Lung microvascular endothelial cell (primary cell): ENCODE measurements around the gene DBI. TPM values are rescaled to one million over a fixed set of nuclear protein-coding genes. Genes with fewer than 3 reads are reported as not detected.

Experiments
- DNase-seq, 2 donors: peaks; one replicate each; pipeline versions ENCODE4 v3.0.0 to v3.0.0-alpha.2; 2010; ENCODE audit warnings: low read depth in 2 of 2
- total RNA-seq: library from RNA; depleted of rRNA; stranded (reverse); fragments of >200 nt; gene quantifications from 2 replicates; pipeline ENCODE4 v1.2.1, GENCODE V29; 2014

Gene DBI
- 84.5 and 102 TPM in 2 replicates for total RNA-seq

- DNase-seq: peak; percentile 95 to 96
Measured at GRCh38 chr2:119366649-119367471, at the start of gene DBI, which contains the start of gene C2orf76. DBI (plus strand) TSS chr2:119366977; CDS start chr2:119367052, 75 bp downstream. C2orf76 (minus strand) TSS chr2:119366834; CDS start chr2:119339959, 26,875 bp downstream.

GRCh38 chr2:119317554-119317953, 49.2 kb upstream of the DBI start:
- DNase-seq: no peak

GRCh38 chr2:119319593-119319992, 47.2 kb upstream of the DBI start:
- DNase-seq: no peak

GRCh38 chr2:119323459-119323858, 43.3 kb upstream of the DBI start:
- no peak for DNase-seq

- no peak for DNase-seq
Measured at GRCh38 chr2:119324685-119325270, 42.0 kb upstream of the DBI start.

GRCh38 chr2:119326938-119327337, 39.8 kb upstream of the DBI start:
- no peak for DNase-seq

- no peak for DNase-seq
Measured at GRCh38 chr2:119327431-119327830, 39.3 kb upstream of the DBI start.

GRCh38 chr2:119332953-119333352, 33.8 kb upstream of the DBI start:
- DNase-seq: no peak

- no peak for DNase-seq
Measured at GRCh38 chr2:119333360-119333759, 33.4 kb upstream of the DBI start.

GRCh38 chr2:119333833-119334232, 32.9 kb upstream of the DBI start:
- no peak for DNase-seq

- no peak for DNase-seq
Measured at GRCh38 chr2:119337749-119338148, 29.0 kb upstream of the DBI start.

GRCh38 chr2:119338272-119338671, 28.5 kb upstream of the DBI start:
- DNase-seq: no peak

GRCh38 chr2:119338826-119339561, 27.8 kb upstream of the DBI start:
- DNase-seq: no peak

GRCh38 chr2:119339562-119339923, 27.2 kb upstream of the DBI start:
- no peak for DNase-seq

GRCh38 chr2:119341684-119342083, 25.1 kb upstream of the DBI start:
- DNase-seq: no peak

GRCh38 chr2:119349289-119349688, 17.5 kb upstream of the DBI start:
- no peak for DNase-seq

GRCh38 chr2:119350311-119350998, 16.3 kb upstream of the DBI start:
- no peak for DNase-seq

- no peak for DNase-seq
Measured at GRCh38 chr2:119352357-119352756, 14.4 kb upstream of the DBI start.

GRCh38 chr2:119354860-119355259, 11.9 kb upstream of the DBI start:
- no peak for DNase-seq

GRCh38 chr2:119359774-119360173, 7.0 kb upstream of the DBI start:
- DNase-seq: no peak

- DNase-seq: no peak
Measured at GRCh38 chr2:119360423-119360966, 6.3 kb upstream of the DBI start.

- DNase-seq: no peak
Measured at GRCh38 chr2:119364798-119365197, 2.0 kb upstream of the DBI start.
